Measurements from ENCODE around the gene CCL11.

DNA sequence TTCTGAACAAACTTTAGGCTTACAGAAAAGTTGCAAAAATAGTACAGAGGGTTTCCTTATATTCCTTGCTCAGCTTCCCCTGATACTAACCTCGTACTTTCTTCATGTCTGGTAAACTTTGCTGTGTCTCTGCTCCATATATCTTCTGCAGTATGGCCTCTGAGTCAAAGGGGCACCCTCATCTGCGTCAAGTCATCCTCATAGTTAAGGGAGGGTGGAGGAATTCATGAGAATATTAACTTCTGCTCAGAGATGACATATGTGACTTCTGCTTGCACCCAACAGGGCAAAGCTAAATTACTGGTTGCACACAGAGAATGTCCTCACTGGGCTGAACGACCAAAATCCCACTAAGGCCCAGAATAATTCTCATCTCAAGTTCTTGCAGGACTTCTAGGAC lies 19.8 kb upstream of the CCL11 start:
- TF ChIP-seq, protein P1, sequence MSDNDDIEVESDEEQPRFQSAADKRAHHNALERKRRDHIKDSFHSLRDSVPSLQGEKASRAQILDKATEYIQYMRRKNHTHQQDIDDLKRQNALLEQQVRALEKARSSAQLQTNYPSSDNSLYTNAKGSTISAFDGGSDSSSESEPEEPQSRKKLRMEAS (IDR thresholded peaks at IDR 0.05; ENCODE audit: low read depth) = no peak
- TF ChIP-seq CTCF (IDR thresholded peaks at IDR 0.05) = no peak
- no peak for TF ChIP-seq SMC3 (IDR thresholded peaks at IDR 0.05; ENCODE audit: low read depth, low read length)
- no peak for TF ChIP-seq GABPA (IDR thresholded peaks at IDR 0.05; ENCODE audit: low read depth)
- TF ChIP-seq, protein P2, sequence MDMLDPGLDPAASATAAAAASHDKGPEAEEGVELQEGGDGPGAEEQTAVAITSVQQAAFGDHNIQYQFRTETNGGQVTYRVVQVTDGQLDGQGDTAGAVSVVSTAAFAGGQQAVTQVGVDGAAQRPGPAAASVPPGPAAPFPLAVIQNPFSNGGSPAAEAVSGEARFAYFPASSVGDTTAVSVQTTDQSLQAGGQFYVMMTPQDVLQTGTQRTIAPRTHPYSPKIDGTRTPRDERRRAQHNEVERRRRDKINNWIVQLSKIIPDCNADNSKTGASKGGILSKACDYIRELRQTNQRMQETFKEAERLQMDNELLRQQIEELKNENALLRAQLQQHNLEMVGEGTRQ (IDR thresholded peaks at IDR 0.05; ENCODE audit: borderline replicate concordance, low read depth, low read length) = no peak

Measured in SK-N-SH (cell line).